Frontal cortex (tissue), 4 donors: ENCODE results near the gene ATF6. TPM values are rescaled to one million over a fixed set of nuclear protein-coding genes. Genes with fewer than 3 reads are reported as not detected.

ENCODE experiments used
- DNase-seq, 2 donors: peaks; one replicate each; pipeline ENCODE4 v3.0.0; 2012; ENCODE audit warnings: low spot score in 2 of 2
- FAIRE-seq: peaks from 2 replicates; lab custom pipeline; 2012; peaks lifted over from hg19 to GRCh38; lab: Jason Lieb, UNC
- total RNA-seq: library from RNA; depleted of rRNA; stranded (reverse); fragments of >200 nt; gene quantifications from one replicate; pipeline ENCODE4 v1.2.3, GENCODE V29; 2014
- donor health status: control.
- donor health status: control.
- donor health status: control.

Gene ATF6
- total RNA-seq, 1 donor from 2014 or later = 25.3 TPM

GRCh38 chr1:161921491-161921890, 155.4 kb downstream of the ATF6 start:
- DNase-seq = no peak
- no peak for FAIRE-seq

GRCh38 chr1:161921990-161922389, 155.9 kb downstream of the ATF6 start:
- DNase-seq (no peak), FAIRE-seq (no peak)

GRCh38 chr1:161928056-161928455, 161.9 kb downstream of the ATF6 start:
- no peak for FAIRE-seq
- no peak for DNase-seq

GRCh38 chr1:161929137-161929536, 163.0 kb downstream of the ATF6 start:
- DNase-seq (no peak), FAIRE-seq (no peak)

GRCh38 chr1:161930064-161930463, 163.9 kb downstream of the ATF6 start:
- FAIRE-seq (no peak), DNase-seq (no peak)

- no peak for DNase-seq
- FAIRE-seq = no peak
Observed at GRCh38 chr1:161932668-161933067, 166.5 kb downstream of the ATF6 start.

GRCh38 chr1:161933592-161934588, 167.8 kb downstream of the ATF6 start:
- FAIRE-seq (no peak), DNase-seq (no peak)

GRCh38 chr1:161935264-161935663, 169.1 kb downstream of the ATF6 start:
- DNase-seq = no peak
- no peak for FAIRE-seq

- no peak for DNase-seq
- FAIRE-seq = no peak
Observed at GRCh38 chr1:161936786-161937185, 170.7 kb downstream of the ATF6 start.

- FAIRE-seq (no peak), DNase-seq (no peak)
Observed at GRCh38 chr1:161940866-161941591, 174.9 kb downstream of the ATF6 start.

GRCh38 chr1:161941726-161942436, 175.8 kb downstream of the ATF6 start:
- FAIRE-seq = no peak
- no peak for DNase-seq

GRCh38 chr1:161943737-161944136, 177.6 kb downstream of the ATF6 start:
- no peak for DNase-seq
- FAIRE-seq = no peak

- no peak for FAIRE-seq
- DNase-seq = no peak
Observed at GRCh38 chr1:161944381-161944780, 178.3 kb downstream of the ATF6 start.

GRCh38 chr1:161945306-161946060, 179.4 kb downstream of the ATF6 start:
- FAIRE-seq = no peak

GRCh38 chr1:161946071-161946987, 180.2 kb downstream of the ATF6 start:
- FAIRE-seq = no peak
- no peak for DNase-seq

More at GRCh38 chr1:161945306-161946060, 179.4 kb downstream of the ATF6 start:
- no peak for DNase-seq

GRCh38 chr1:161948435-161948834, 182.3 kb downstream of the ATF6 start:
- DNase-seq (no peak), FAIRE-seq (no peak)

- DNase-seq (no peak), FAIRE-seq (no peak)
Observed at GRCh38 chr1:161949548-161949947, 183.4 kb downstream of the ATF6 start.

GRCh38 chr1:161950377-161950776, 184.3 kb downstream of the ATF6 start:
- DNase-seq (no peak), FAIRE-seq (no peak)

GRCh38 chr1:161951646-161952045, 185.5 kb downstream of the ATF6 start:
- FAIRE-seq = no peak
- DNase-seq = no peak
